GM21528 (cell line): ENCODE data around the gene ZNF594.
"Not testable (repeated sequence)": the region's sequence is repeated elsewhere in the genome, so short reads cannot be mapped to it uniquely, and the experiment has no call there.

Experiments
- ATAC-seq: cut with Tn5 transposase; IDR thresholded peaks from one replicate; pipeline ENCODE4 v1.9.1; 2021; ENCODE audit warnings: mild to moderate bottlenecking, moderate library complexity; ENCODE audit not compliant: unreplicated experiment, low FRiP score

ZNF594 gene

GRCh38 chr17:5203178-5203907, 11.7 kb upstream of the ZNF594 start:
- no peak for ATAC-seq

- ATAC-seq = no peak
These were observed 9.3 kb upstream of the ZNF594 start for GRCh38 chr17:5201011-5201410.

- ATAC-seq = no peak
These were observed 8.7 kb upstream of the ZNF594 start for GRCh38 chr17:5200360-5200759.

GRCh38 chr17:5198472-5198871, 6.8 kb upstream of the ZNF594 start:
- no peak for ATAC-seq

GRCh38 chr17:5194346-5194745, 2.7 kb upstream of the ZNF594 start:
- no peak for ATAC-seq

- no peak for ATAC-seq
These were observed 7.4 kb downstream of the ZNF594 start for GRCh38 chr17:5184288-5184687.

- no peak for ATAC-seq
These were observed 8.3 kb downstream of the ZNF594 start for GRCh38 chr17:5183410-5183793.

GRCh38 chr17:5182597-5183409, 8.9 kb downstream of the ZNF594 start:
- no peak for ATAC-seq

GRCh38 chr17:5181509-5182305, 10.0 kb downstream of the ZNF594 start:
- ATAC-seq = no peak

- no peak for ATAC-seq
These were observed 12.7 kb downstream of the ZNF594 start for GRCh38 chr17:5179003-5179402.

GRCh38 chr17:5175027-5175426, 16.6 kb downstream of the ZNF594 start:
- not testable (repeated sequence) for ATAC-seq

GRCh38 chr17:5165791-5166564, 25.7 kb downstream of the ZNF594 start:
- ATAC-seq = not testable (repeated sequence)

GRCh38 chr17:5164436-5164835, 27.2 kb downstream of the ZNF594 start:
- no peak for ATAC-seq

- not testable (repeated sequence) for ATAC-seq
These were observed 29.9 kb downstream of the ZNF594 start for GRCh38 chr17:5161793-5162192.

- ATAC-seq = not testable (repeated sequence)
These were observed 31.0 kb downstream of the ZNF594 start for GRCh38 chr17:5160702-5161101.

GRCh38 chr17:5146122-5146521, 45.5 kb downstream of the ZNF594 start:
- ATAC-seq = not testable (repeated sequence)

- not testable (repeated sequence) for ATAC-seq
These were observed 48.8 kb downstream of the ZNF594 start for GRCh38 chr17:5142877-5143276.

- ATAC-seq = no peak
These were observed 52.3 kb downstream of the ZNF594 start for GRCh38 chr17:5139458-5139732.

- ATAC-seq = no peak
These were observed 52.8 kb downstream of the ZNF594 start for GRCh38 chr17:5138616-5139457.

- ATAC-seq = not testable (repeated sequence)
These were observed 53.5 kb downstream of the ZNF594 start for GRCh38 chr17:5138198-5138544.
